ENCODE measurements around the gene F11. TPM values are rescaled to one million over a fixed set of nuclear protein-coding genes. Genes with fewer than 3 reads are reported as not detected.
"Not testable (repeated sequence)": the region's sequence is repeated elsewhere in the genome, so short reads cannot be mapped to it uniquely, and the experiment has no call there.

F11 gene
- total RNA-seq, 1 donor from 2014 or later, result 0.30 TPM

GRCh38 chr4:186307497-186307896 lies 41.5 kb downstream of the F11 start:
- Histone ChIP-seq H3K4me3 (no peak overlapping the region), H3K27ac (replicated peaks) (no peak overlapping the region), H3K9me3 (replicated peaks) (no peaks in the 10 kb centered on the region), H3K36me3 (no peaks in the 10 kb centered on the region), H3K4me1 (peaks cover 11% of the 10 kb centered on the region), H3K27me3 (ENCODE audit: low read depth) (peaks cover 66% of the 10 kb centered on the region)
- intact Hi-C loops (cut with micrococcal nuclease), result no loop called here
- TF ChIP-seq CTCF (IDR thresholded peaks at IDR 0.05; ENCODE audit: borderline replicate concordance), result no peak
- DNase-seq, result no peak

DNA sequence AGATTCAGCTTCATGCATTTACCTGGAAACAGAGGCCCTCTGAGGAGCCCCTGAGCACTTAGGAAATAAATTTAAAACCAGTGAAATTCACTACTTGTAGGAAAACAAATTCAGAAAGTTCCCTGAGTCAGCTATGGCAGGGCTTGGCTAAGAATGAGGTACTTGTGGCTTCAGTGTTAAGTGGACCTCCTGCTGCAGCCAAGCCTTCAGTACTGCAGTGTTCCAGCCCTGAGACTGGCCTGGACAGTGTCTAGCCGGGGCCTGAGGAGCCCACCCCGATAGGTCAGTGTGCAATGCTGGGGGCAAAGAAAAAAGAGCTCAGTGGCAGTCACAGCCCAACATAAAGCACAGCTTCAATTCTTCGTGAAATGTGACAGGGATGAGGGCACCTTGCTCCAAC lies 41.9 kb downstream of the F11 start:
- TF ChIP-seq CTCF (IDR thresholded peaks at IDR 0.05; ENCODE audit: borderline replicate concordance), result no peak
- H3K27me3 ChIP-seq (ENCODE audit: low read depth), result peaks cover 66% of the 10 kb centered on the region
- peaks cover 11% of the 10 kb centered on the region for H3K4me1 ChIP-seq

GRCh38 chr4:186318481-186318880 lies 52.5 kb downstream of the F11 start:
- Histone ChIP-seq H3K9me3 (replicated peaks) (no peaks in the 10 kb centered on the region), H3K4me3 (no peak overlapping the region), H3K4me1 (no peaks in the 10 kb centered on the region), H3K36me3 (no peaks in the 10 kb centered on the region), H3K27ac (replicated peaks) (no peak overlapping the region), H3K27me3 (ENCODE audit: low read depth) (peaks cover 74% of the 10 kb centered on the region)
- TF ChIP-seq CTCF (IDR thresholded peaks at IDR 0.05; ENCODE audit: borderline replicate concordance), result no peak
- DNase-seq, result no peak
- intact Hi-C loops (cut with micrococcal nuclease), result no loop called here

More for the DNA sequence above, 41.9 kb downstream of the F11 start:
- intact Hi-C loops (cut with micrococcal nuclease), result no loop called here
- no peak overlapping the region for H3K4me3 ChIP-seq
- no peak overlapping the region for H3K27ac ChIP-seq (replicated peaks)
- no peaks in the 10 kb centered on the region for H3K36me3 ChIP-seq
- H3K9me3 ChIP-seq (replicated peaks), result no peaks in the 10 kb centered on the region
- no peak for DNase-seq

- H3K27ac ChIP-seq (replicated peaks); H3K36me3 ChIP-seq; H3K4me3 ChIP-seq; intact Hi-C loops (cut with micrococcal nuclease); H3K4me1 ChIP-seq; DNase-seq; H3K9me3 ChIP-seq (replicated peaks): not testable (repeated sequence)
- peaks cover 40% of the 10 kb centered on the region for H3K27me3 ChIP-seq (ENCODE audit: low read depth)
Measured at GRCh38 chr4:186324660-186325059, 58.7 kb downstream of the F11 start.

GRCh38 chr4:186326391-186326790 lies 60.4 kb downstream of the F11 start:
- intact Hi-C loops (cut with micrococcal nuclease), result no loop called here
- no peak for DNase-seq

DNA sequence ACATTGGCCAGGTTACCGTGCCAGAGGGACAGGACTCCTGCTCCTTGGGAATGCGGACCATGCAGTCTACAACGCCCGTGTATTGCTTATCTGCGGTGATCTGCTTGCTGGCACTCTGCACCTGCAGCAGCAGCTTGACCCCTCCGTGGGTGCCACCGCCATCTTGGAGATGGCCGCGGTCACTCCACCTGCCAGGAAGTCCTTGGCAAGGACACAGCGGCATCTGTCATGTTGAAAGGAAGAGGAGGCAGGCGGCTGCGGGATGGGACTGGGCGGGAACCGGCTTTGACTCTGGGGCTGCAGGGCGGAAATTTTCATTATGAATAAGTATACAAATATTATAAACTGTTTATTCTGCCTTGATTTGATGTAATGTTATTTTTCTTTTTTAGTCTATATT lies 63.4 kb downstream of the F11 start:
- peaks cover 7% of the 10 kb centered on the region for H3K27me3 ChIP-seq (ENCODE audit: low read depth)
- H3K36me3 ChIP-seq, result no peaks in the 10 kb centered on the region
- H3K4me3 ChIP-seq, result no peak overlapping the region
- no peak for DNase-seq
- TF ChIP-seq CTCF (IDR thresholded peaks at IDR 0.05; ENCODE audit: borderline replicate concordance), result no peak
- intact Hi-C loops (cut with micrococcal nuclease), result no loop called here
- H3K4me1 ChIP-seq, result no peaks in the 10 kb centered on the region
- H3K9me3 ChIP-seq (replicated peaks), result peaks cover 46% of the 10 kb centered on the region
- no peak overlapping the region for H3K27ac ChIP-seq (replicated peaks)

More at GRCh38 chr4:186326391-186326790, 60.4 kb downstream of the F11 start:
- peaks cover 17% of the 10 kb centered on the region for H3K9me3 ChIP-seq (replicated peaks)
- peaks cover 30% of the 10 kb centered on the region for H3K27me3 ChIP-seq (ENCODE audit: low read depth)
- no peak for TF ChIP-seq CTCF (IDR thresholded peaks at IDR 0.05; ENCODE audit: borderline replicate concordance)
- no peaks in the 10 kb centered on the region for H3K36me3 ChIP-seq
- no peak overlapping the region for H3K27ac ChIP-seq (replicated peaks)
- no peaks in the 10 kb centered on the region for H3K4me1 ChIP-seq
- no peak overlapping the region for H3K4me3 ChIP-seq

Data from left ventricle myocardium inferior (tissue), 1 donor.